Measurements from ENCODE around the gene HYLS1. TPM values are rescaled to one million over a fixed set of nuclear protein-coding genes. Genes with fewer than 3 reads are reported as not detected.

The HYLS1 gene
- total and polyA plus RNA-seq, 2 experiments from 2014 or later, result 14.6 to 25.7 TPM

GRCh38 chr11:125881291-125881690 is 6.2 kb upstream of the HYLS1 start (continued):
- TF ChIP-seq EZH2phosphoT487 (IDR thresholded peaks at IDR 0.05; ENCODE audit: unreplicated experiment) (no peak), CREB1 (CRISPR knock-in tag; IDR thresholded peaks at IDR 0.05; ENCODE audit: low read depth) (no peak), ETS1 (IDR thresholded peaks at IDR 0.05) (no peak), CTCF (conservative IDR thresholded peaks at IDR 0.05; ENCODE audit: low read depth in 2 of 2) (no peak), POLR2AphosphoS5 (IDR thresholded peaks at IDR 0.05; ENCODE audit: low read depth) (no peak), STAT1 (IDR thresholded peaks at IDR 0.05; ENCODE audit: unreplicated experiment) (no peak)

GRCh38 chr11:125883375-125883774 is 4.1 kb upstream of the HYLS1 start:
- Histone ChIP-seq H3K36me3 (ENCODE audit: insufficient read depth) (no peaks in the 10 kb centered on the region), H3K9me2 (ENCODE audit: insufficient read depth) (peaks cover 5% of the 10 kb centered on the region; the same call in 1 of the 2 replicates), H4K20me1 (replicated peaks; ENCODE audit: insufficient read depth) (no peaks in the 10 kb centered on the region; the same call in 1 of the 2 replicates), H2AFZ (no peak overlapping the region), H3K79me2 (replicated peaks; ENCODE audit: insufficient read depth) (peaks cover under 1% of the 10 kb centered on the region; the same call in 1 of the 2 replicates), H3K4me1 (ENCODE audit: insufficient read depth) (no peaks in the 10 kb centered on the region), H3K4me3 (no peak overlapping the region), H3K4me2 (no peak overlapping the region), H3K27ac (ENCODE audit: low read depth) (no peak overlapping the region), H3F3A (replicated peaks; ENCODE audit: low read depth) (peaks cover 2% of the 10 kb centered on the region; the same call in 1 of the 2 replicates), H3K27me3 (ENCODE audit: insufficient read depth) (peaks cover 8% of the 10 kb centered on the region; the same call in 1 of the 2 replicates)
- no peak for DNase-seq (ENCODE audit: low spot score)
- Mint-ChIP-seq H3K36me3 (ENCODE audit: low read depth) (peaks cover 18% of the 10 kb centered on the region; the same call in 2 of the 3 replicates), H3K4me3 (no peak overlapping the region), H3K27ac (no peak overlapping the region), H3K27me3 (ENCODE audit: insufficient read depth, low read depth, poor library complexity) (peaks cover 12% of the 10 kb centered on the region), H3K9me3 (peaks cover 28% of the 10 kb centered on the region), H3K4me1 (peaks cover 2% of the 10 kb centered on the region; the same call in 1 of the 3 replicates)
- no peak for ATAC-seq
- TF ChIP-seq JUNB (IDR thresholded peaks at IDR 0.05; ENCODE audit: unreplicated experiment) (no peak), EZH2phosphoT487 (IDR thresholded peaks at IDR 0.05; ENCODE audit: unreplicated experiment) (no peak), NANOG (IDR thresholded peaks at IDR 0.05; ENCODE audit: borderline replicate concordance) (no peak), STAT1 (IDR thresholded peaks at IDR 0.05; ENCODE audit: unreplicated experiment) (no peak)

GRCh38 chr11:125886997-125887372 is 483 bp upstream of the HYLS1 start:
- peaks cover 28% of the 10 kb centered on the region for H3K9me3 Mint-ChIP-seq
- H3K9me2 ChIP-seq (ENCODE audit: insufficient read depth), result peaks cover 5% of the 10 kb centered on the region; the same call in 1 of the 2 replicates
- peaks cover 18% of the 10 kb centered on the region; the same call in 2 of the 3 replicates for H3K36me3 Mint-ChIP-seq (ENCODE audit: low read depth)
- H3K27me3 Mint-ChIP-seq (ENCODE audit: insufficient read depth, low read depth, poor library complexity), result peaks cover 13% of the 10 kb centered on the region
- peak overlapping the region; percentile 80 for H3K4me3 Mint-ChIP-seq
- peak overlapping the region; percentile 30; the same call in 1 of the 2 replicates for H3K27ac ChIP-seq (ENCODE audit: low read depth)
- H3K4me1 Mint-ChIP-seq, result peaks cover 7% of the 10 kb centered on the region; the same call in 1 of the 3 replicates
- peak overlapping the region; percentile 23 for H3K4me2 ChIP-seq
- H3K27me3 ChIP-seq (ENCODE audit: insufficient read depth), result peaks cover 8% of the 10 kb centered on the region; the same call in 1 of the 2 replicates
- peak overlapping the region; percentile 66; the same call in 1 of the 2 replicates for H3K4me3 ChIP-seq
- no peaks in the 10 kb centered on the region; the same call in 1 of the 2 replicates for H3K4me1 ChIP-seq (ENCODE audit: insufficient read depth)
- ATAC-seq (peak; percentile 52), DNase-seq (ENCODE audit: low spot score) (peak; percentile 70)
- peaks cover 3% of the 10 kb centered on the region; the same call in 1 of the 2 replicates for H3K36me3 ChIP-seq (ENCODE audit: insufficient read depth)
- peaks cover 35% of the 10 kb centered on the region for H3K79me2 ChIP-seq (replicated peaks; ENCODE audit: insufficient read depth)
- H4K20me1 ChIP-seq (replicated peaks; ENCODE audit: insufficient read depth), result peaks cover 3% of the 10 kb centered on the region
- no peak overlapping the region; the same call in 1 of the 2 replicates for H3K27ac Mint-ChIP-seq
- H2AFZ ChIP-seq, result peak overlapping the region; percentile 94
- H3F3A ChIP-seq (replicated peaks; ENCODE audit: low read depth), result peaks cover 2% of the 10 kb centered on the region; the same call in 1 of the 2 replicates
- TF ChIP-seq STAT1 (IDR thresholded peaks at IDR 0.05; ENCODE audit: unreplicated experiment) (no peak), POLR2AphosphoS5 (IDR thresholded peaks at IDR 0.05; ENCODE audit: low read depth) (no peak), ZNF462 (CRISPR knock-in tag; IDR thresholded peaks at IDR 0.05) (no peak), JUNB (IDR thresholded peaks at IDR 0.05; ENCODE audit: unreplicated experiment) (no peak), EZH2phosphoT487 (IDR thresholded peaks at IDR 0.05; ENCODE audit: unreplicated experiment) (no peak), EZH2 (IDR thresholded peaks at IDR 0.05; ENCODE audit: low read depth, unreplicated experiment) (no peak)

Data from GM23338 (cell line).